Osteoblast (primary cell): Measurements from ENCODE around the gene C2CD2L. TPM values are rescaled to one million over a fixed set of nuclear protein-coding genes. Genes with fewer than 3 reads are reported as not detected.

Experiments used
- DNase-seq: peaks from one replicate; pipeline ENCODE4 v3.0.0; 2011; ENCODE audit warnings: low spot score, mixed read lengths; ENCODE audit not compliant: insufficient read length; ENCODE audit errors: missing footprints
- H2AFZ ChIP-seq: 2 replicates; pipeline ENCODE4 v1.6.0; 2011; ENCODE audit warnings: mild to moderate bottlenecking, low read length
- H3K27ac ChIP-seq: 2 replicates; pipeline ENCODE4 v1.5.1; 2011; ENCODE audit warnings: mild to moderate bottlenecking, low read depth, low read length, moderate library complexity
- H3K27me3 ChIP-seq: 2 replicates; pipeline ENCODE4 v1.6.0; 2012; ENCODE audit warnings: mild to moderate bottlenecking, control low read depth, inconsistent platforms, low read length, moderate library complexity; ENCODE audit not compliant: insufficient read depth
- H3K36me3 ChIP-seq: 2 replicates; pipeline ENCODE4 v1.5.1; 2011; ENCODE audit warnings: mild to moderate bottlenecking, low read length, control low read depth, moderate library complexity; ENCODE audit not compliant: insufficient read depth
- H3K4me1 ChIP-seq: 2 replicates; pipeline ENCODE4 v1.5.1; 2011; ENCODE audit warnings: mild to moderate bottlenecking, low read length, control low read depth, moderate library complexity; ENCODE audit not compliant: insufficient read depth
- H3K4me2 ChIP-seq: 2 replicates; pipeline ENCODE4 v1.6.0; 2011; ENCODE audit warnings: mild to moderate bottlenecking, low read length; ENCODE audit not compliant: insufficient read depth
- H3K4me3 ChIP-seq: fragments of 200-600 bp; sonication (generic); 3 replicates; pipeline ENCODE4 v1.5.1; 2012; ENCODE audit warnings: mild to moderate bottlenecking, low read length, inconsistent platforms; ENCODE audit not compliant: insufficient read depth
- H3K79me2 ChIP-seq: 2 replicates; pipeline ENCODE4 v1.6.0; 2012; ENCODE audit warnings: mild to moderate bottlenecking, low read length, control low read depth, inconsistent platforms; ENCODE audit not compliant: insufficient read depth
- H3K9me3 ChIP-seq: 2 replicates; pipeline ENCODE4 v1.5.1; 2011; ENCODE audit warnings: low read depth, low read length, control low read depth
- H4K20me1 ChIP-seq: 2 replicates; pipeline ENCODE4 v1.6.0; 2012; ENCODE audit warnings: mild to moderate bottlenecking, low read length, control low read depth; ENCODE audit not compliant: insufficient read depth
- total RNA-seq: library from RNA; depleted of rRNA; stranded (reverse); fragments of >200 nt; gene quantifications from 2 replicates; pipeline ENCODE4 v1.2.3, GENCODE V29; 2012
- TF ChIP-seq, protein P1 (sequence below): IDR thresholded peaks from 2 replicates; pipeline ENCODE4 v1.5.1; 2011; ENCODE audit warnings: mild to moderate bottlenecking, low read depth, low read length, moderate library complexity; ENCODE audit errors: extremely low read depth

The C2CD2L gene
- total RNA-seq, 1 donor = 6.2 TPM

DNA sequence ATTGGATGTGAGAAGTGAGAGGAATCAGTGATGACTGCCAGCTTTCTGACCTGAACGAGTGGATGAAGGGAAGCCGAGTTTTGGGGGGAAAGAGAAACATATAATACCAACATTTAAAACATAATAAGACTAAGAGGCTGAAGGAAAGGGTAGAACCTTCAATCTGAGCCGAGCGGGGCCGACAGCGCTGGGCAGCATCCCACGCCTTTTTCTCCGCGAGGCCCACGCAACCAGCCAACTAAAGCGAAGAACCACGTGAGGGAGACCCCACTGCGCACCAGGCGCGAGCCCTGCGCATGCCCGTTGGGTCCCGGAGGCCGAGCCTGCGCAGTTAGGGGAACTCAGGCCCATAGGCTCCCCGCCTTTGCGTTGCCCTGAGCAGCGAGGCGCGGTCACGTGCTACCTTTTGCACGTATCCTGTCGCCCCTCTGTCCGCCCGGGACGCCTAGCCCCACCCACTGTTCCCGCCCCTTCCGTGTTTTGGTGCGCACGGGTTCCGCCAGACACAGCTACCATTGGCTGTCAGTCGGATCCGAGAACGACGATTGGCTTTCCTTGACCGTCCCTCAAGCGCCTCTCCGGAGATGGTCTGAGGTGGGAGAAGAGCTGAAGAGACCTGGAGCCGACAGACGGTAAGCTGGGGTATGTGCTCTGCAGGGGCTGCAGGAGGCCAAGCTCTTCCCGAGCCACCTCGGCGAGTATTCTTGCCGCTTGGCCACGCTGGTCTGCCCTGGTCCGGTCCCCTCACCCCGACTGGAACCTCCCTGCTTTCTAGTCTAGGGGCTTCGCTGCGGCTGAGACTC, 14.1 kb downstream of the C2CD2L start, which contains the start of gene HINFP:
HINFP (plus strand) TSS at position 573 of the 803 bp plus-strand sequence. CDS start 5,365 bp downstream, outside the sequence.
- no peaks in the 10 kb centered on the region for H3K9me3 ChIP-seq
- peaks cover 11% of the 10 kb centered on the region for H4K20me1 ChIP-seq
- peak within 1 kb of the TSS; percentile 96 for H2AFZ ChIP-seq
- peak within 1 kb of the TSS; percentile 68 for H3K27ac ChIP-seq
- H3K4me3 ChIP-seq = peak within 1 kb of the TSS; percentile 91
- peaks cover 17% of the 10 kb centered on the region for H3K4me1 ChIP-seq
- TF ChIP-seq, protein P1, sequence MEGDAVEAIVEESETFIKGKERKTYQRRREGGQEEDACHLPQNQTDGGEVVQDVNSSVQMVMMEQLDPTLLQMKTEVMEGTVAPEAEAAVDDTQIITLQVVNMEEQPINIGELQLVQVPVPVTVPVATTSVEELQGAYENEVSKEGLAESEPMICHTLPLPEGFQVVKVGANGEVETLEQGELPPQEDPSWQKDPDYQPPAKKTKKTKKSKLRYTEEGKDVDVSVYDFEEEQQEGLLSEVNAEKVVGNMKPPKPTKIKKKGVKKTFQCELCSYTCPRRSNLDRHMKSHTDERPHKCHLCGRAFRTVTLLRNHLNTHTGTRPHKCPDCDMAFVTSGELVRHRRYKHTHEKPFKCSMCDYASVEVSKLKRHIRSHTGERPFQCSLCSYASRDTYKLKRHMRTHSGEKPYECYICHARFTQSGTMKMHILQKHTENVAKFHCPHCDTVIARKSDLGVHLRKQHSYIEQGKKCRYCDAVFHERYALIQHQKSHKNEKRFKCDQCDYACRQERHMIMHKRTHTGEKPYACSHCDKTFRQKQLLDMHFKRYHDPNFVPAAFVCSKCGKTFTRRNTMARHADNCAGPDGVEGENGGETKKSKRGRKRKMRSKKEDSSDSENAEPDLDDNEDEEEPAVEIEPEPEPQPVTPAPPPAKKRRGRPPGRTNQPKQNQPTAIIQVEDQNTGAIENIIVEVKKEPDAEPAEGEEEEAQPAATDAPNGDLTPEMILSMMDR = no peak
- peak; percentile 99 for DNase-seq
- H3K27me3 ChIP-seq = no peaks in the 10 kb centered on the region
- peaks cover 19% of the 10 kb centered on the region for H3K36me3 ChIP-seq
- peaks cover 28% of the 10 kb centered on the region for H3K79me2 ChIP-seq
- peak within 1 kb of the TSS; percentile 99 for H3K4me2 ChIP-seq

DNA sequence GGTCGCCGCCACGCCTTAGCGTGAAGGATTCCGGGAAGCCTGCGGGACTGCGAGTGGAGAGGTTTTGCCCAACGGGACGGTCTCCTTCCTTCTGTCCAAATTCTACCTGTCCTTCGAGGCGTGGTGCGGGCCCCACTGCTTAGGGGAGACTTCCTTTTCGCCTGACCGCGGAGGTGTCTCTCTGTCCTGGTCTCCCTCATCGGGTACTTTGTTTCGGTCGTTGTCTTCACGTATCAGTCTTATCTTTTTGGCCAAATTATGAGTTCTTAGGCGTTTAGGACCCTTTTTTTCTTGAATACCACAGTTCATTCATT, 14.6 kb downstream of the C2CD2L start:
- Histone ChIP-seq H3K4me2 (peak overlapping the region; percentile 99), H3K4me1 (peaks cover 17% of the 10 kb centered on the region), H3K27ac (peak overlapping the region; percentile 60), H3K9me3 (no peaks in the 10 kb centered on the region), H3K79me2 (peaks cover 32% of the 10 kb centered on the region), H2AFZ (peak overlapping the region; percentile 96), H4K20me1 (peaks cover 11% of the 10 kb centered on the region), H3K36me3 (peaks cover 17% of the 10 kb centered on the region), H3K27me3 (no peaks in the 10 kb centered on the region), H3K4me3 (peak overlapping the region; percentile 91)
- TF ChIP-seq, protein P1 = no peak
- DNase-seq = no peak

DNA sequence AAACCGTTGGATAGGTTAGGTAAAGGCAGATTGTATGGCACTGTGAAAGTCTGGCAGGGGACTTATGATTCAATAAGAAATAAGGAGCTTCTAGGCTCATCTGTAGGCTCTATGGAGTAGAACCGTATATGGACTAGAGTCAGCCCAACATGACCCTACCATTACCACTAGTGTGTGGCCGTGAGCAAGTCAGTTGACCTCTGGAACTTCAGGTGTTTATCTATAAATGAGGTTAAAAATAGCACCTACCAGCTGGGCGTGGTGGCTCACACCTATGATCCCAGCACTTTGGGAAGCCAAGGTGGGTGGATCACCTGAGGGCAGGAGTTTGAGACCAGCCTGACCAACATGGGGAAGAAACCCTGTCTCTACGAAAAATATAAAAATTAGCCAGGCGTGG, 18.7 kb downstream of the C2CD2L start:
- Histone ChIP-seq H3K9me3 (no peaks in the 10 kb centered on the region), H4K20me1 (peaks cover 11% of the 10 kb centered on the region), H3K79me2 (peaks cover 35% of the 10 kb centered on the region), H3K27ac (no peak overlapping the region), H3K27me3 (no peaks in the 10 kb centered on the region), H2AFZ (no peak overlapping the region), H3K4me2 (no peak overlapping the region), H3K4me3 (no peak overlapping the region), H3K36me3 (peaks cover 15% of the 10 kb centered on the region), H3K4me1 (peaks cover 10% of the 10 kb centered on the region)
- TF ChIP-seq, protein P1 = no peak
- DNase-seq = peak; percentile 13

DNA sequence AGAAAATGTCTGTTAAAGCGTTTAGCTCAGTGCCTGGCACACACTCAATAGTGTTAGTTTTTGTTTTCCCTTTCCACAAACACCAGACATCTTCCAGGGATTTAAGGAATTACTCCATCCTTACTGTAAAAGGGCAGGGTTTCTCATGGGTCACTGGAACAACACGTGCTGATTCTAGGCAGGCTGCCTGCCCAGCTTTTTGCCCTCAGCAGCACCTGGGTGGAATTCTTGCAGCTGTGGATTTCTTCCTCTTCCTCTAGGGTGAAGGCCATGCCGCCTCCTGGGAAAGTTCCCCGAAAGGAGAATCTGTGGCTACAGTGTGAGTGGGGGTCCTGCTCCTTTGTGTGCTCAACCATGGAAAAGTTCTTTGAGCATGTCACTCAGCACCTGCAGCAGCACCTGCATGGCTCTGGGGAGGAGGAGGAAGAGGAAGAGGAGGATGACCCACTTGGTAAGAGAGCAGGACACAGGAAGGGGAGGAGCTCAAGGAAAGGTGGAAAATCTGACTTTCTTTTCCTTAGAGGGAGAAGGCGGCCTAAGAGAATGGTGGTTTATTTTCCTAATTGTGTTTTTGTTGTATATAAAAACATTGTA, 19.6 kb downstream of the C2CD2L start:
- H3K36me3 ChIP-seq = peaks cover 24% of the 10 kb centered on the region
- TF ChIP-seq, protein P1 = no peak
- H3K27ac ChIP-seq = no peak overlapping the region
- no peaks in the 10 kb centered on the region for H3K27me3 ChIP-seq
- no peak overlapping the region for H2AFZ ChIP-seq
- no peak overlapping the region for H3K4me3 ChIP-seq
- peaks cover 8% of the 10 kb centered on the region for H3K4me1 ChIP-seq
- H4K20me1 ChIP-seq = peaks cover 11% of the 10 kb centered on the region
- H3K9me3 ChIP-seq = no peaks in the 10 kb centered on the region
- peaks cover 31% of the 10 kb centered on the region for H3K79me2 ChIP-seq
- peak; percentile 14 for DNase-seq
- no peak overlapping the region for H3K4me2 ChIP-seq
